Left ventricle myocardium inferior (tissue), 1 donor: ENCODE measurements around the gene RAD51B. TPM values are rescaled to one million over a fixed set of nuclear protein-coding genes. Genes with fewer than 3 reads are reported as not detected.
A peak's percentile ranks its signal among the peaks of the same experiment; 100 is the strongest.

Experiments
- DNase-seq: peaks from one replicate; pipeline ENCODE4 v3.0.0-alpha.2; 2020
- H3K27ac ChIP-seq: fragments of 200-600 bp; replicated peaks from 2 replicates; pipeline ENCODE4 v1.8.0; 2021
- H3K27me3 ChIP-seq: fragments of 200-600 bp; 2 replicates; pipeline ENCODE4 v1.8.0; 2021; ENCODE audit warnings: low read depth
- H3K36me3 ChIP-seq: fragments of 200-600 bp; 2 replicates; pipeline ENCODE4 v1.8.0; 2021
- H3K4me1 ChIP-seq: fragments of 200-600 bp; 2 replicates; pipeline ENCODE4 v1.8.0; 2021
- H3K4me3 ChIP-seq: fragments of 200-600 bp; 2 replicates; pipeline ENCODE4 v1.8.0; 2021; ENCODE audit warnings: mild to moderate bottlenecking, moderate library complexity
- H3K9me3 ChIP-seq: fragments of 200-600 bp; replicated peaks from 2 replicates; pipeline ENCODE4 v1.8.0; 2021
- CTCF ChIP-seq: fragments of 200-600 bp; IDR thresholded peaks from 2 replicates; pipeline ENCODE4 v1.8.0; 2021; ENCODE audit warnings: antibody characterized with exemption, mild to moderate bottlenecking, borderline replicate concordance
- intact Hi-C: fragments of 100-400 bp; cut with micrococcal nuclease; formaldehyde crosslinking; loops from one replicate; pipeline ENCODE4 v1.11.0; 2022
- total RNA-seq: library from RNA; stranded (reverse); fragmentation: NEBNext Ultra II Directional; extraction: Animal tissue kit (Norgen Biotek cat#: 25700); gene quantifications from one replicate; pipeline ENCODE4 v1.2.1, GENCODE V29; 2021
- donor health status: DM: no; HTN: yes; CAD: no; lungs with severe emphysema.

The RAD51B gene
- total RNA-seq, 1 donor from 2014 or later: 2.4 TPM

DNA sequence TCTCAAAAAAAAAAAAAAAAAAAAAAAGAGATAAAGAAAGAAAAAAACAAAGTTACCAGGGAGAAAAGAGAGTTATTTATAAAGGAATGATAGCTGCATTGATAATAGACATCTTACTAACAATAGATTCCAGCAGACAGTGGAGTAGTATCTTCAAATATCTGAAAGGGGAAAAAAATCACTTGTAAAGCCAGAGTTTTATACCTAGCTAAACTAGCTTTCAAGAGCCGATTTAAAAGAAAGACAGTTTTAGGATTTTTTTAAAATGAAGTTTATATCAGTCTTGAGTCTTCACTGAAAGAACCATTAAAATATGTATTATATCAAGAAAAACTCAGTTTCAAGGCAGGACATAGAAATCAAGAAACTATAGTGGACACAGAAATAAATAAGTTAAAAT, 710.9 kb downstream of the RAD51B start:
- intact Hi-C loops: no loop called here
- no peaks in the 10 kb centered on the region for H3K36me3 ChIP-seq
- H3K27ac ChIP-seq: no peak overlapping the region
- no peak for TF ChIP-seq CTCF
- no peak for DNase-seq
- H3K27me3 ChIP-seq: no peaks in the 10 kb centered on the region
- peaks cover 20% of the 10 kb centered on the region for H3K4me1 ChIP-seq
- no peak overlapping the region for H3K4me3 ChIP-seq
- peaks cover 34% of the 10 kb centered on the region for H3K9me3 ChIP-seq

DNA sequence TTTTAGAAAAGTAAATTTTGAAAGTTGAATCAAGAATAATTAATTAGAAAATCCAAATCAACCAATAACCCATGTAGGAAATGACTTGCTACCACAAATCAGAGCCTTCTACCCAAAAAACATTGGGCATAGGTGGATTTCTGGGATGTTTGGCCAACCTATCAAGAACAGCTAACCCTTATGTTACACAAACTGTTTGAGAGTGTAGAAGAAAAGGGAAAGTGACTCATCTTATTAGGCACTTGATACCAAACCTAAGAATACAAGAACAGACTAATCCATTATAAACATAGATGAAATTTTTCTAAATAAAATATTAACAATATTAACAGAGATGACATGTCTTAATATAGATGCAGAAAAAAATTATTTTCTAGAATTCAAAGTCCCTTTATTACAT, 712.9 kb downstream of the RAD51B start:
- Histone ChIP-seq H3K27ac (no peak overlapping the region), H3K4me1 (peaks cover 8% of the 10 kb centered on the region), H3K4me3 (no peak overlapping the region), H3K27me3 (no peaks in the 10 kb centered on the region), H3K9me3 (peaks cover 34% of the 10 kb centered on the region), H3K36me3 (no peaks in the 10 kb centered on the region)
- DNase-seq: no peak
- intact Hi-C loops: no loop called here
- TF ChIP-seq CTCF: no peak

DNA sequence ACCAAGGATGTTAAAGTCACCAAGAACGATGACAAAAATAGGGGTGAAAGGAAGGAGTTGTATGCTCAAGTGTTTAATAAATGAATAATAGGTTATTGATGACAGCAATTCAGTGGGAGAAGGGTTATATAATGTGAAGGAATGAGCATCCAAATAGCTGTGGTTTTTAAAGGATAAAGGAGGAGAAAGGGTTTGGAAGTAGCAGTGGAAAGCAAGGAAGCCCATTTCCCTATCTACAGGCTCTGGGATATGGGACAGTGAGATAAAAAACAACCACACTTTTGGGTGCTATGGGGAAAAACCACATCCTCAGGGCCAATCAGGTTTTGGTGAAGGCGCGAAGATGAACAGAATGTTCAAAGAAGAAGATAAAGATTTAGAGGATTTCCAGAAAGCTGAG, 714.7 kb downstream of the RAD51B start:
- DNase-seq: no peak
- Histone ChIP-seq H3K9me3 (peaks cover 30% of the 10 kb centered on the region), H3K27ac (no peak overlapping the region), H3K4me3 (no peak overlapping the region), H3K27me3 (no peaks in the 10 kb centered on the region), H3K4me1 (peaks cover 10% of the 10 kb centered on the region), H3K36me3 (no peaks in the 10 kb centered on the region)
- TF ChIP-seq CTCF: no peak
- intact Hi-C loops: no loop called here

DNA sequence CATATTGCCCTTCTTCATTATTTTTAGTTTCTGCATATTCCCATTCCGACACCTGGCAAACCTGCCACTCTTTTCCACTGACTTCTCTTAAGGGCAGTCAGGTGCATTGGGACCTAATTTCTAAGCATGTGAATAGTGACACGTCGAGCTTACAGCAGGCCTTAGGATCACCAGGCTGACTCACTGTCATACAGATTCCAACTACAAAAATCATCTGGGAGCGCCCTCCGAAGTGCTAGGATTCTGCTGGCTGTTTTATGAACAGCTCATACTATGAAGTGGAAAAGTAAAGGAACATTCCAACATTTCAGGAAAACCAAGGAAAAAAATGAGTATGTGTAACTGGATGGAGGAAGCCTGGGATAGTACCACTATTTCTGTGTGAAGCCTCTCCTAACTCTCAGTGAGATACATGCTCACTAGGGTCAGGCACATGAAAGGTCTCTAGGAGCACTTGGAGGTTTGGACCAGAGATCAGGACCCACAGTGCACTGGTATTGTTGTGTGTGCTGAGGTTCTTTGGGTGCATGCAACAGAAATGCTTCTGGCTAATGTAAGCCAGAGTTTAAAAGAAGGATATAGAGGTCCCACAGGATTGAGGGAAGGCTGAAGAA, 715.9 kb downstream of the RAD51B start:
- DNase-seq: no peak
- no peak overlapping the region for H3K27ac ChIP-seq
- peaks cover 23% of the 10 kb centered on the region for H3K4me1 ChIP-seq
- intact Hi-C loops: no loop called here
- no peaks in the 10 kb centered on the region for H3K36me3 ChIP-seq
- H3K27me3 ChIP-seq: no peaks in the 10 kb centered on the region
- no peak for TF ChIP-seq CTCF
- H3K4me3 ChIP-seq: no peak overlapping the region
- H3K9me3 ChIP-seq: peaks cover 18% of the 10 kb centered on the region

- Histone ChIP-seq H3K36me3 (no peaks in the 10 kb centered on the region), H3K27me3 (no peaks in the 10 kb centered on the region), H3K4me1 (peaks cover 25% of the 10 kb centered on the region), H3K27ac (no peak overlapping the region), H3K4me3 (no peak overlapping the region), H3K9me3 (peaks cover 13% of the 10 kb centered on the region)
- intact Hi-C loops: no loop called here
- no peak for TF ChIP-seq CTCF
- no peak for DNase-seq
Measured at GRCh38 chr14:68536018-68536410, 716.4 kb downstream of the RAD51B start.

- Histone ChIP-seq H3K4me3 (no peak overlapping the region), H3K36me3 (no peaks in the 10 kb centered on the region), H3K27me3 (no peaks in the 10 kb centered on the region), H3K27ac (peak overlapping the region; percentile 65), H3K9me3 (no peaks in the 10 kb centered on the region), H3K4me1 (peaks cover 38% of the 10 kb centered on the region)
- intact Hi-C loops: no loop called here
- no peak for TF ChIP-seq CTCF
- DNase-seq: no peak
Measured at GRCh38 chr14:68538639-68539038, 719.1 kb downstream of the RAD51B start.
